Parathyroid adenoma (tissue), 2 donors: ENCODE measurements around the gene CCDC6.

ENCODE experiments used
- H2AFZ ChIP-seq: fragments of 300-600 bp; sonication (generic); one replicate; pipeline ENCODE4 v1.7.0; 2017; ENCODE audit warnings: antibody characterized with exemption, mild to moderate bottlenecking
- H3K27ac ChIP-seq: fragments of 300-600 bp; sonication (generic); one replicate; pipeline ENCODE4 v1.7.0; 2017
- H3K27me3 ChIP-seq: fragments of 300-600 bp; sonication (generic); one replicate; pipeline ENCODE4 v1.7.0; 2017; ENCODE audit warnings: low read length; ENCODE audit not compliant: control insufficient read depth, insufficient read depth
- H3K36me3 ChIP-seq: fragments of 300-600 bp; sonication (generic); one replicate; pipeline ENCODE4 v1.7.0; 2017; ENCODE audit warnings: low read length; ENCODE audit not compliant: control insufficient read depth, insufficient read depth
- H3K4me1 ChIP-seq: fragments of 300-600 bp; sonication (generic); one replicate; pipeline ENCODE4 v1.7.0; 2017; ENCODE audit warnings: control low read depth
- H3K4me2 ChIP-seq: fragments of 300-600 bp; sonication (generic); one replicate; pipeline ENCODE4 v1.7.0; 2017; ENCODE audit warnings: low read length
- H3K4me3 ChIP-seq: fragments of 300-600 bp; sonication (generic); one replicate; pipeline ENCODE4 v1.7.0; 2017; ENCODE audit warnings: low read depth, low read length
- H3K79me2 ChIP-seq: fragments of 300-600 bp; sonication (generic); one replicate; pipeline ENCODE4 v1.7.0; 2017; ENCODE audit warnings: control low read depth
- H3K9ac ChIP-seq: fragments of 300-600 bp; sonication (generic); one replicate; pipeline ENCODE4 v1.7.0; 2017; ENCODE audit warnings: mild to moderate bottlenecking
- H3K9me3 ChIP-seq: fragments of 300-600 bp; sonication (generic); one replicate; pipeline ENCODE4 v1.7.0; 2017; ENCODE audit warnings: low read length; ENCODE audit not compliant: control insufficient read depth
- TF ChIP-seq, protein P1 (sequence below): fragments of 300-600 bp; sonication (generic); IDR thresholded peaks from one replicate; pipeline ENCODE4 v1.7.0; 2017; ENCODE audit warnings: antibody characterized with exemption, mild to moderate bottlenecking
- donor health status: primary hyperparathyroidism.

CCDC6 gene

DNA sequence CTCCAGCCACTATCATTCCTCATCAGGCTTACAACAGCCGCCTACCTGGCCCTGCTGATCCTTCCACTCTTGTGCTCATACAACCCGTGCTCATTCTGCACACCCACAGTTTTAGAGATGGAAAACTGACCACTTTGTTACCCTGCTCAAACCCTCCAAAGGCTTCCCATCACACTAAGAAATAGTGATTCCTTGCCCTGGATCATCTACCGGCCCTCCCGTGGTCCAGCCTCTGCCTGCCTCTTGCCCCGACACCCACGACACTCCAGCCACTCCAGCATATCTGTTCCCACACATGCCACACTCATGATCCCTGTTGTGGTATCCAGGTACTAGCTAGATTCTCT lies 36.8 kb downstream of the CCDC6 start:
- Histone ChIP-seq H3K4me3 (no peak overlapping the region), H3K9ac (no peak overlapping the region), H3K27ac (no peak overlapping the region), H3K27me3 (no peaks in the 10 kb centered on the region), H3K9me3 (no peaks in the 10 kb centered on the region), H3K79me2 (peaks cover 25% of the 10 kb centered on the region), H2AFZ (no peak overlapping the region), H3K4me1 (peaks cover 13% of the 10 kb centered on the region), H3K36me3 (no peaks in the 10 kb centered on the region), H3K4me2 (no peak overlapping the region)
- TF ChIP-seq, protein P1, sequence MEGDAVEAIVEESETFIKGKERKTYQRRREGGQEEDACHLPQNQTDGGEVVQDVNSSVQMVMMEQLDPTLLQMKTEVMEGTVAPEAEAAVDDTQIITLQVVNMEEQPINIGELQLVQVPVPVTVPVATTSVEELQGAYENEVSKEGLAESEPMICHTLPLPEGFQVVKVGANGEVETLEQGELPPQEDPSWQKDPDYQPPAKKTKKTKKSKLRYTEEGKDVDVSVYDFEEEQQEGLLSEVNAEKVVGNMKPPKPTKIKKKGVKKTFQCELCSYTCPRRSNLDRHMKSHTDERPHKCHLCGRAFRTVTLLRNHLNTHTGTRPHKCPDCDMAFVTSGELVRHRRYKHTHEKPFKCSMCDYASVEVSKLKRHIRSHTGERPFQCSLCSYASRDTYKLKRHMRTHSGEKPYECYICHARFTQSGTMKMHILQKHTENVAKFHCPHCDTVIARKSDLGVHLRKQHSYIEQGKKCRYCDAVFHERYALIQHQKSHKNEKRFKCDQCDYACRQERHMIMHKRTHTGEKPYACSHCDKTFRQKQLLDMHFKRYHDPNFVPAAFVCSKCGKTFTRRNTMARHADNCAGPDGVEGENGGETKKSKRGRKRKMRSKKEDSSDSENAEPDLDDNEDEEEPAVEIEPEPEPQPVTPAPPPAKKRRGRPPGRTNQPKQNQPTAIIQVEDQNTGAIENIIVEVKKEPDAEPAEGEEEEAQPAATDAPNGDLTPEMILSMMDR = no peak

DNA sequence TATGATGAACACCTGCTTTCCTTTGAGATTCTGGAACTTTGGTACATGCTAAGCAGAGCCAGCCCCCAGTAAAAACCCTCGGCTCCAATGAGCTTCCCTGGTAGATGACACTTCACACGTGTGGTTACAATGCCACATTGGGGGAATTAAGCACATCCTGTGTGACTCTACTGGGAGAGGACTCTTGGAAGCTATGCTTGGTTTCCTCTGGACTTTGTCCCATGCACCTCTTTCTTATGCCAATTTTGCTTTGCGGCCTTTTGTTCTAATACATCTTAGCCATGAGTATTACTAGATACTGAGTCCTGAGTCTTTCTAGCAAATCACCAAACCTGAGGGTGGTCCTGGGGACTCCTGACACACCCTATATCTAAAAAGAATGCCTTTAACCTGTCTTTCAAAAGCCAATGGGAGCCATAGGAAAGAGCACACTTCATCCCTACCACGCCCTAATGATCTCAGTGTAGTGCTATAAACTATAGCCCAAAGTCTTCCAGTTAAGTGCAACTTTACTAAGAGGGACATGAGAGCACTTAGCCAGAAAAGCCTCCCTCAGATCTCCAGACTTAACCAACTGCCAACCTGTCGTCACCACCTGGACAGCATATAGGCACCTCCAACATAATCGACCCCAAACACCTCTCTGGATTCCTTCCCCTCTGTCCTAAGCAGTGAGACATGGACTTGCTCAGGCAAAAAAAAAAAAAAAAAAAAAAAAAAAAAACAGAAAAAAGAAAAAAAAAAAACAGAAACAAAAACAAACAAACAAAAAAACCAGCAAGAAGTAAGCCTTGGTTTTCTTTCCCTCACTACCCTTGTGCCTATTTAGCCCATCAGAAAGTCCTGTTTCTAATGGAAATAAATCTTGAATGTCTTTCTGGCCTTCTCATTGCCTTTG lies 37.4 kb downstream of the CCDC6 start:
- Histone ChIP-seq H3K27me3 (no peaks in the 10 kb centered on the region), H2AFZ (no peak overlapping the region), H3K4me3 (no peak overlapping the region), H3K36me3 (no peaks in the 10 kb centered on the region), H3K9ac (no peak overlapping the region), H3K79me2 (peaks cover 23% of the 10 kb centered on the region), H3K27ac (no peak overlapping the region), H3K4me1 (peaks cover 19% of the 10 kb centered on the region), H3K4me2 (no peak overlapping the region), H3K9me3 (no peaks in the 10 kb centered on the region)
- TF ChIP-seq, protein P1 = no peak

DNA sequence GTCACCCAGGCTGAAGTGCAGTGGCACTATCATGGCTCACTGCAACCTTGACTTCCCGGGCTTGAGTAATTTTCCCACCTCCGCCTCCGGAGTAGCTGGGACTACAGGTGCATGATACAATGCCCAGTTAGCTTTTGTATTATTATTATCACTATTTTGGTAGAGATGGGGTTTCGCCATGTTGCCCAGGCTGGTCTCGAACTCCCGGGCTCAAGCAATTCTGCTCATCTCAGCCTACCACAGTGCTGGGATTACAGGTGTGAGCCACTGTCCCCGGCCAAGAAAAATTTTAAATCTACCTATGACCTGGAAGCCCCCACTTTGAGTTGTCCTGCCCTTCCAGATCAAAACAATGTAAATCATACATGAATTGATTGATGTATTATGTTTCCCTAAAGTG lies 38.8 kb downstream of the CCDC6 start:
- Histone ChIP-seq H3K79me2 (peaks cover 19% of the 10 kb centered on the region), H3K36me3 (no peaks in the 10 kb centered on the region), H3K4me2 (no peak overlapping the region), H2AFZ (no peak overlapping the region), H3K4me1 (peaks cover 18% of the 10 kb centered on the region), H3K27me3 (no peaks in the 10 kb centered on the region), H3K27ac (no peak overlapping the region), H3K9me3 (no peaks in the 10 kb centered on the region), H3K9ac (no peak overlapping the region), H3K4me3 (no peak overlapping the region)
- TF ChIP-seq, protein P1 = no peak

DNA sequence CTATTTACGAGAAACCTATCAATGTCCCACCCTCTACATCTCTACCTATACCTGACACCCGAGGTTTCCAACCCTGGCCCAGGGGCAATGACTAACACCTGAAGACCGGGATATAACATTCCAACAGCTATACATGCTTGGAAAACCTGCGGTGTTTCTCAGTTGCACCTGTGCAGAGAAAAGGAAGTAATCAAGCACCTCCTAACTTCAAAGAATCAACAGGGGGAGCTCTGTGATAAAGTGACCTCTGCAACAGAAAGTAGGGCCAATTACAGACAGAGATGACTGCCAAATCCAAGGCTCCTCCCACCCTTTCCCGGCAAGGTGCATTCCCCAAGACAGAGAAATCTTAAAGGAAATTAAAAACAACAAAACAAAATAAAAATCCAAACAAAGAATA lies 41.3 kb downstream of the CCDC6 start:
- peaks cover 15% of the 10 kb centered on the region for H3K79me2 ChIP-seq
- H3K27ac ChIP-seq = peak overlapping the region; percentile 52
- no peaks in the 10 kb centered on the region for H3K27me3 ChIP-seq
- TF ChIP-seq, protein P1 = peak; percentile 58
- H3K9ac ChIP-seq = no peak overlapping the region
- peak overlapping the region; percentile 18 for H2AFZ ChIP-seq
- peak overlapping the region; percentile 48 for H3K4me2 ChIP-seq
- H3K4me1 ChIP-seq = peaks cover 18% of the 10 kb centered on the region
- H3K9me3 ChIP-seq = no peaks in the 10 kb centered on the region
- no peaks in the 10 kb centered on the region for H3K36me3 ChIP-seq
- no peak overlapping the region for H3K4me3 ChIP-seq
